ENCODE results near the gene AOPEP. TPM values are rescaled to one million over a fixed set of nuclear protein-coding genes. Genes with fewer than 3 reads are reported as not detected.

AOPEP gene
- total RNA-seq, 2 experiments from 2014 or later, result 10.7 to 12.2 TPM

- ChIA-PET POLR2A (no interaction called here), CTCF (no interaction called here)
- Mint-ChIP-seq H3K27ac (no peak overlapping the region), H3K27me3 (no peaks in the 10 kb centered on the region), H3K4me3 (no peak overlapping the region), H3K36me3 (peaks cover 1% of the 10 kb centered on the region), H3K9me3 (no peaks in the 10 kb centered on the region), H3K4me1 (ENCODE audit: low read depth) (peaks cover 2% of the 10 kb centered on the region)
- intact Hi-C loops (cut with micrococcal nuclease), result no loop called here
- no peak for DNase-seq
These were observed 362.1 kb downstream of the AOPEP start for GRCh38 chr9:95088421-95089161.

DNA sequence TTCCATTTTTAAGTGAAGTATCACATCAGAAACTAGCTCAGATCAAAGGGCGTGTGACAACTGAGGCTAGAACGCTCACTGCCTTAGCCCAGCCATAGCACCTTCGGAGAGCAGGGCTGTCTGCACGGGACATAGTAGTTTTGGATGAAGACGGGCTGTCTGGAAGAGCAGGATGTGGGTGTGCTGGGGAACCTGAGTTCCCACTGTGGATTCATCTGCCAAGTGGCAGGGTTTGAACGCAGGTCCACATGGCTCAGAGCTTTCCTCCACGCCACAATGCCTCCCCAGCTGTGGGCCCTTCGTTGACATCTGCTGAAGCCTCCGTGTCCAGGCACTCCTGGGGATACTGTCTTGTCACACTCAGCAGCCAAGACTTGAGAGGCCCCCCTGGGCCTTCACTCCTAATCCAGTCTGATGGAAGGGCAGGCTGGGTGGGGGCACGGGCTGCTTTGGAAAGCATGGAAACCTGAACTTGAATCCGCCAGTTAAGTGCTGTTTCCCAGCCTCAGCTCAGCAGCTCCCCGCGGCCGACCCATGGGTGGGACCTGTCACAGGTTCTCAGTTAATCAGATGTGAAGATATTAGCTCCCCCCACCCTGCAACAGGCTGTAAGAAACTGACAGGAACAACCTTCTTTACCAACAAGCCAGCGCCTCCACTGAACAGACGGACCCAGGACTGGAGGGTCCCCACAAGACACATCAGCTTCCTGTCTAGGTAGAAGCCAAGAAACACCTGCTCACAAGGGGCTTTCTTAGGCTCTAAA, 362.9 kb downstream of the AOPEP start:
- CTCF ChIA-PET, result no interaction called here
- Mint-ChIP-seq H3K36me3 (peaks cover 1% of the 10 kb centered on the region), H3K4me3 (no peak overlapping the region), H3K4me1 (ENCODE audit: low read depth) (peaks cover 2% of the 10 kb centered on the region), H3K27me3 (no peaks in the 10 kb centered on the region), H3K27ac (no peak overlapping the region), H3K9me3 (no peaks in the 10 kb centered on the region)
- intact Hi-C loops (cut with micrococcal nuclease), result no loop called here
- POLR2A ChIA-PET, result no interaction called here
- no peak for DNase-seq

DNA sequence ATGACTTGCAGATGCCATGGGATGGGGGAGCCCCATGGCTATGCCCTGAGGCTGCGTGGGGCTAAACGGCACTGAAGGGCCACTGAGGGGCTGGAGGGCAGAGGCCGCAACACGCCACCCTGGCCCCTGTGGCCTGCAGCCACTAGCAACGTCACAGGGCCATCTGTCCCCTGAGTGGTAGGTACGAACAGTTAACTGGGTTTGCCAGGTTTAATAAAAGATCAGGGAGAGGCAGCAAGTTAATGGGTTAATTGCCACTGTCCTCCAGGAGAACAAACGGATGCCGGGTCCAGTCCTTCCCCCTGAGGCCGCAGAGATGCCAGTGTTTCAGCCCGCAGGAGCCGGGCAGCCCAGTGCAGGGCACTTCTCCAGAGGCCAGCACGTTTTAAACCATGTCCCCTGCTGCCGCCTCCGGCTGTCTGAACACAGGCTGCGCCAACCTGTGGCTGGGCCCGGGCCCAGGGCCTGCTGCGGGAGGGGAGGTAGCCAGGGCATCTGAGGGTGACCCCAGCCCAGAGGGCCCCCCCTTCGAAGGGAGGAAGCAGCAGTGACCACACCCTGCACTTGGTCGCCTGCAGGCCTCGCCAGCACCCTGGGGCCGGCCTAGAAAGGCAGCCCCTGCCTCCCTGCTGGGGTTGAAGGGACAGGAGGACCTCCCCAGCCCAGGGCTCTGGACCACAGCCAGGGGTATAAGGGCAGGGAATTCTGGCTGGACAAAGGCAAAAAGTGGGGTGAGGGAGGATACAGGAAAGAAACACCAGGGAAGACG, 363.7 kb downstream of the AOPEP start:
- Mint-ChIP-seq H3K27me3 (no peaks in the 10 kb centered on the region), H3K4me3 (no peak overlapping the region), H3K36me3 (peaks cover 1% of the 10 kb centered on the region), H3K9me3 (no peaks in the 10 kb centered on the region), H3K27ac (no peak overlapping the region), H3K4me1 (ENCODE audit: low read depth) (peaks cover 2% of the 10 kb centered on the region)
- DNase-seq, result no peak
- intact Hi-C loops (cut with micrococcal nuclease), result no loop called here
- ChIA-PET POLR2A (no interaction called here), CTCF (no interaction called here)

- intact Hi-C loops (cut with micrococcal nuclease), result no loop called here
- Mint-ChIP-seq H3K27me3 (no peaks in the 10 kb centered on the region), H3K4me1 (ENCODE audit: low read depth) (peaks cover 2% of the 10 kb centered on the region), H3K36me3 (peaks cover 1% of the 10 kb centered on the region), H3K27ac (no peak overlapping the region), H3K4me3 (no peak overlapping the region), H3K9me3 (no peaks in the 10 kb centered on the region)
- DNase-seq, result no peak
- ChIA-PET POLR2A (no interaction called here), CTCF (interaction anchor here (1.5 kb wide), 1 partner anchor 36 kb away, joined by 4 read pairs; no protein-coding TSS in a partner anchor)
These were observed 364.5 kb downstream of the AOPEP start for GRCh38 chr9:95090871-95091577.

DNA sequence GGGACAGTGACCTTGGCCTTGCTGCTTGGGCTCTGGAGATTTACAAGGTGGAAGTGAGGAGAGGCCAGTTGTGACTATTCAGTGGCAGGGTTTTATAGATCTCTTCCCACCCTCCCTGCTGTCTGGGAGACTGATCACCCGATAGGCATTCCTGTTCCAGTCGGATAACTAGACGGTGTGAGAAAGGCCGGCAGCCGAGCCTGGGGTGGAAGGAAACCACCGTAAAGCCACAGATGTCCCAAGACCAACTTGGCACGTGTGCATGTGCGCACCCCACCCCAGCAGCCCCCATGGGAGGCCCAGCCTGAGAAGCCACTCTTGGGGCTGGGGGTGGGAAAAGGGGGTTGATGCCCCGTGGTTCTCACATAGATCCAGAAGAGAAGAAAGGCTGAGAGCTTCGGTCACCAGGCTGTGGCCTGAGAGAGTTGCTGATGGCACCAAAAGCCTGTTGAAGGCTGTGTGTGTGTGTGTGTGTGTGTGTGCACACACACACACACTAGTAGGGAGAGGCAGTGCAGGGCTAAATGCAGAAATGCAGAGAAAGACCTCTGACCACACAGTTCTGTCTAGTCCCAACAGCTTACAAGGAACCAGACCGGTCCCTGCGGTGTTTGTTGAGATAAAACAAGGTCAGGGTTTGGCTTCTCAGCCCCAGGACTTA, 365.2 kb downstream of the AOPEP start:
- Mint-ChIP-seq H3K27me3 (no peaks in the 10 kb centered on the region), H3K4me3 (no peak overlapping the region), H3K9me3 (no peaks in the 10 kb centered on the region), H3K36me3 (peaks cover 1% of the 10 kb centered on the region), H3K4me1 (ENCODE audit: low read depth) (peaks cover 2% of the 10 kb centered on the region), H3K27ac (no peak overlapping the region)
- intact Hi-C loops (cut with micrococcal nuclease), result no loop called here
- ChIA-PET POLR2A (no interaction called here), CTCF (interaction anchor here (1.5 to 1.7 kb wide), 2 partner anchors 35 to 40 kb away, joined by 4 read pairs; no protein-coding TSS in a partner anchor)
- no peak for DNase-seq

GRCh38 chr9:95092262-95093072, 366.0 kb downstream of the AOPEP start:
- Mint-ChIP-seq H3K4me3 (no peak overlapping the region), H3K36me3 (peaks cover 1% of the 10 kb centered on the region), H3K9me3 (no peaks in the 10 kb centered on the region), H3K27ac (no peak overlapping the region), H3K27me3 (no peaks in the 10 kb centered on the region), H3K4me1 (ENCODE audit: low read depth) (peaks cover 2% of the 10 kb centered on the region)
- CTCF ChIA-PET, result interaction anchor here (1.5 to 1.7 kb wide), 2 partner anchors 35 to 39 kb away, joined by 4 read pairs; no protein-coding TSS in a partner anchor
- no peak for DNase-seq
- POLR2A ChIA-PET, result no interaction called here
- intact Hi-C loops (cut with micrococcal nuclease), result no loop called here

GRCh38 chr9:95093586-95093985, 367.1 kb downstream of the AOPEP start:
- no peak overlapping the region for H3K4me3 Mint-ChIP-seq
- H3K27ac Mint-ChIP-seq, result no peak overlapping the region
- intact Hi-C loops (cut with micrococcal nuclease), result no loop called here
- ChIA-PET CTCF (no interaction called here), POLR2A (no interaction called here)
- H3K9me3 Mint-ChIP-seq, result no peaks in the 10 kb centered on the region
- peaks cover 2% of the 10 kb centered on the region for H3K4me1 Mint-ChIP-seq (ENCODE audit: low read depth)
- H3K36me3 Mint-ChIP-seq, result no peaks in the 10 kb centered on the region
- H3K27me3 Mint-ChIP-seq, result no peaks in the 10 kb centered on the region
- no peak for DNase-seq

GRCh38 chr9:95094002-95094401, 367.5 kb downstream of the AOPEP start:
- no peak overlapping the region for H3K4me3 Mint-ChIP-seq
- no peak overlapping the region for H3K27ac Mint-ChIP-seq
- no peaks in the 10 kb centered on the region for H3K9me3 Mint-ChIP-seq
- DNase-seq, result no peak
- intact Hi-C loops (cut with micrococcal nuclease), result no loop called here
- no peaks in the 10 kb centered on the region for H3K36me3 Mint-ChIP-seq
- ChIA-PET POLR2A (no interaction called here), CTCF (no interaction called here)
- H3K4me1 Mint-ChIP-seq (ENCODE audit: low read depth), result peaks cover 2% of the 10 kb centered on the region
- H3K27me3 Mint-ChIP-seq, result no peaks in the 10 kb centered on the region

DNA sequence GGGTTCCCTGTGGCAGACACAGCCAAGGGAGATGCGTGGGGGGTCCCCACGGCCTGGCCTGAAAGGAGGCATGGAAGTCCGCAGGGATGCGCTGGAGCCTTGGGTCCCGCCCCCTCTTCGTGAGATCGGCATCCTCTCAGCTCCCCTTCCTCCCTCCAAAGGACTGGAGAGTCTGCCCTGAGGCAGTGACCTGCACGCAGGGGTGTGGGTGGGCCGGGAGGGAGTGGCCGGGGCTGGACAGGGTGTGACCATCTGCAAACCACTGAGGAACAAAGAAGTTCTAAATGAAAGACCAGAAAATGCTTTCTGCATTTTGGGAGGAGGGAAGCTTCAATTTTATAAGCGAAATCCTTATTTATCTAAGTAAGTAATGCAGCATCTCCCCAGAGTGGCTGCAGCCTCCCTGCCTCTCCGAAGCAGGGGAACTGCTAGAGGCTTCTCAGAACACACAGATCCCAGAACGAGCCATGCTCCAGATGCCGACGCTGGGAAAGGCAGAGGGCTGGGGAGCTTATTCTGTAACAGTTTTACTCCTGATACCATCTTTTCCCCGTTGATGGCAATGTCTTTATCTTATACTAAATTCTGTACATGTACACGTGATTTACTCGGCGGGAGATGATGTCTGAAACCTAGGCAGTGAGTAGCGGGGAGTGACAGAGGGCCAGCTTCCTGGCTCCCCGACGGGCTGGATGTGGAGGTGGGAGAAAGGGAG, 369.3 kb downstream of the AOPEP start:
- Mint-ChIP-seq H3K4me1 (ENCODE audit: low read depth) (peaks cover 2% of the 10 kb centered on the region), H3K4me3 (no peak overlapping the region), H3K36me3 (peaks cover 1% of the 10 kb centered on the region), H3K9me3 (no peaks in the 10 kb centered on the region), H3K27ac (no peak overlapping the region), H3K27me3 (no peaks in the 10 kb centered on the region)
- intact Hi-C loops (cut with micrococcal nuclease), result no loop called here
- no peak for DNase-seq
- ChIA-PET POLR2A (no interaction called here), CTCF (interaction anchor here (0.8 kb wide), 1 partner anchor 312 kb away, joined by 3 read pairs; no protein-coding TSS in a partner anchor)

GRCh38 chr9:95096381-95096780, 369.9 kb downstream of the AOPEP start:
- Mint-ChIP-seq H3K4me1 (ENCODE audit: low read depth) (peaks cover 2% of the 10 kb centered on the region), H3K36me3 (peaks cover 1% of the 10 kb centered on the region), H3K4me3 (no peak overlapping the region), H3K27ac (no peak overlapping the region), H3K9me3 (no peaks in the 10 kb centered on the region), H3K27me3 (no peaks in the 10 kb centered on the region)
- CTCF ChIA-PET, result interaction anchor here (0.8 to 1.2 kb wide), 2 partner anchors 313 to 415 kb away, joined by 3 to 4 read pairs; no protein-coding TSS in a partner anchor
- intact Hi-C loops (cut with micrococcal nuclease), result no loop called here
- POLR2A ChIA-PET, result no interaction called here
- DNase-seq, result no peak

Measured in activated CD4-positive, alpha-beta memory T cell treated with anti-CD3 and anti-CD28 coated beads for 36 hours (primary cell).